ENCODE measurements around the gene COL4A5.
A peak's percentile ranks its signal among the peaks of the same experiment; 100 is the strongest.
"Not testable (repeated sequence)": the region's sequence is repeated elsewhere in the genome, so short reads cannot be mapped to it uniquely, and the experiment has no call there.

Gene COL4A5

DNA sequence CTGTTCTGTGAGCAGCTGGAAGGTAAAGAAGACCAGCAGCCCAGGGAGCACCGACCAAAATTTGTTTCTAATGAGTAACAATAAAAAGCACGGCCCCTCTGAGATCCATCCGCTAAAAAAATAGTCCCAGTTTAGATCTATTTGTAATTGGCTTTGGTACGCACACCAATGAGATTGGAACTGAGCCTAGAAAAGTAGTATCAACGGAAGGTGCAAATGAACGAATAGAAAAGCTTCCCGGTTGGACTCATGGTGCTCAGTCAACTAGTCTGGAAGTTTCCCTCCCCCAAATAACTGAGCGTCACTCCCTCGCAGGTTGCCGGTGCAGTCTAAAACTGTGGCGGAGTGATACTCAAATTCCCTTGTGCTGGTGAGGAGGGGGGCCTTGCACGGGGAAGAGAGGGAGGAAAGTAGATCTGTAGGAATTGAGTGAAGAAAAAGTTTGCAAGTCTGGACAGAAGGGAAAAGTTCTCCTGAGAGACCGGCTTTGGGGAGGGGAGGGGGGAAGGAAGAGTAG is at the start of gene COL4A5:
COL4A5 (plus strand) TSS at position 413 of the 517 bp plus-strand sequence. CDS start 288 bp downstream, outside the sequence.
- peak; percentile 90 for DNase-seq

DNA sequence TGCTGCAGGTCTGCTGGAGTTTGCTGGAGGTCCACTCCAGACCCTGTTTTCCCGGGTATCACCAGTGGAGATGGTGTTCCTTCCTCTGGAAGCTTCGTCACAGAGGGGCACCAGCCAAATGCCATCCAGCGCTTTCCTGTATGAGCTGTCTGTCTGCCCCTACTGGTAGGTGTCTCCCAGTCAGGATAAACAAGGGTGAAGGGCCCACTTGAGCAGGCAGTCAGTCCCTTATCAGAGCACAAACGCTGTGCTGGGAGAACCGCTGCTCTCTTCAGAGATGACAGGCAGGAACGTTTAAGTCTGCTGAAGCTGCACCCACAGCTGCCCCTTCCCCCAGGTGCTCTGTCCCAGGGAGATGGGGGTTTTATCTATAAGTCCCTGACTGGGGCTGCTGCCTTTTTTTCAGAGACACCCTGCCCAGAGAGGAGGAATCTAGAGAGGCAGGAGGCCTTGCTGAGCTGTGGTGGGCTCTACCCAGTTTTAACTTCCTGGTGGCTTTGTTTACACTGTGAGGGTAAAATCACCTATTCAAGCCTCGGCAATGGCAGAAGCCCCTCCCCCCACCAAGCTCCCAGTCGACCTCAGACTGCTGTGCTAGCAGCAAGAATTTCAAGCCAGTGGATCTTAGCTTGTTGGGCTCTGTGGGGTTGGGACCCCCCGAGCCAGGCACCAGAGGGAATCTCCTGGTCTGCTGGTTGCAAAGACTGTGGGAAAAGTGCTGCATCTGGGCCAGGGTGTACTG is 48.5 kb upstream of the COL4A5 start:
- not testable (repeated sequence) for DNase-seq

DNA sequence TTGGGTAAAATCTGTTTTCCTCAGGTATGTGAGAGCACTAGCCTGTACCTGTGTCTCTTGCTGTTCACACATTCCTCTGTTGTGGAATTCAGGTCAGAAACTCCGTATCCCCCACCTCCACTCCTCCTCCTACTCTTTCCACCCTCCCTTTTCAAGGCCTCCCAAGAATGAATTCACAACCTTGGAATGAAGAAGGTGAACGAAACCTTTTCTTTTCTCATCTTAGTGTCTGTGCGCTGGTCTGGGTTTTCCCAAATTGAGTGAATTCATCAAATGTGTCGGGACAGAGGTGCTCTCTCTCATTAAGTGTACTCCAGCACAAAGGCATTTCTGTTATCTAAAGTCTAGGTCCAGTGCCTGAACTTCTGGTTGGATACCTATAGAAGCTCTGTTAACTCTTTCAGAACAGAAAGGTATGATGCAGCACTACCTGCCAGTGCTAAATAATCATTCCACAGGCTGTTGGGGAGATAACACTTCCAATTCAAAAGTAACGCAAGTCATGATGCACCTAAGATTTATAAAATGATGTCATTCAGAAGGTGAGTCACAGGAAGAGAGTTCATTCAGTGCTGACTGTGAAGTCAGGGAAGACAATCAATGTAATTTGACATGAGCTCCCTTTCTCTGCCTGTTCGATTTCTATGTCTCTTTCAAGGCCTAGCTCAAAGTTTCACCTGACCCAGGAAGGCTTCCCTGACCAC is 43.3 kb upstream of the COL4A5 start:
- DNase-seq = peak; percentile 83

DNA sequence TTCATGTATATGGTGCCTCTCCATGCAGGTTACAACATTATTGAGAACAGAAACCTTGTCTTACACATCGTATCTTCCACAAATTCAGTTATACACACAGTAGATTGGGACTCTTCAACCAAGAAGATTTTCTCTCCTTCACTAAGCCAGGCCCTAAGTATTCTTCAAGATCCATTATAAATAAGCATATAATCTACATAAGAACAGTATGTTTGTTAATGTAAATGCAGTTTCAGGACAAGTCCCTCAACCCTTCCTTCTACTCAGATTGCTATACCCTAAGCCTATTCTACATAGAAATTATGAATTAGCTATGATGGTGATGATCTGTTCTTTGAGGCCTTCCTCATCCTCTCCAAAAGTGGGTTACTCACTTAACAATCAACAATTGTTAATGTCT is 42.7 kb upstream of the COL4A5 start:
- no peak for DNase-seq

DNA sequence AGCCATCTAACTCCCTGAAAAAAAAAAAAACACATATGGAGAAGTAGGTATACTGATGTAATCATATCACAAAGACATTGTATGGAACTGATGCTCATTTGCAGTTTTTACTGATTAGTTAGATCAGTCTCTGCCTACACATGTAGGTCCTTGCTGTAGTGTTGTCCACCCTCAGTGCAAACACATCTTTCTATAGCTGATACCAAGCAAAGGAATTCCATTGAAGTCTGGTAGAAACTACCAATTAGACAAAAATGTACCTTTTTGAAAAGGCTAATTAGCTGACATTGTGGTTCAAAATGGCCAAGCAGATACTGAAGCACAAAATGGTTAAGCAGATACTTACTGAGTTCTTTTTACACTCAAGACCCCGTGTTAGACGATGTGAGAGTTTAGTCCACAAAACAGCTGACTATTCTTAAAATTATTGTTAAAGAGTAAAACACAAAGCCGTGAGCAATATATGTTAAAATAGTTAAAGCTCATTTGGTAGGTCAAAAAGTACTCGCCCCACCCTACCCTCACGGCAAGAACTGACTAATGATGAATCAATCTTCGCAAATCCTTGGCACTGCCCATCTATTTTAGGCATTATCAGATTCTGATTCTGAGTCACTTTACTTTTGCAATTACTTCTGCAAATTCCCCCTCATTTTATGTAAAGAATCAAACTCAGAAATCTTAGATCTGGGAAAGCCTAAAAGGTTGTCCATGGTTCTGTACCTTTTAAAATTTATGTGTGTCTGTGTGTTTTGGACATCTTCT is 41.8 kb upstream of the COL4A5 start:
- DNase-seq = peak; percentile 62

DNA sequence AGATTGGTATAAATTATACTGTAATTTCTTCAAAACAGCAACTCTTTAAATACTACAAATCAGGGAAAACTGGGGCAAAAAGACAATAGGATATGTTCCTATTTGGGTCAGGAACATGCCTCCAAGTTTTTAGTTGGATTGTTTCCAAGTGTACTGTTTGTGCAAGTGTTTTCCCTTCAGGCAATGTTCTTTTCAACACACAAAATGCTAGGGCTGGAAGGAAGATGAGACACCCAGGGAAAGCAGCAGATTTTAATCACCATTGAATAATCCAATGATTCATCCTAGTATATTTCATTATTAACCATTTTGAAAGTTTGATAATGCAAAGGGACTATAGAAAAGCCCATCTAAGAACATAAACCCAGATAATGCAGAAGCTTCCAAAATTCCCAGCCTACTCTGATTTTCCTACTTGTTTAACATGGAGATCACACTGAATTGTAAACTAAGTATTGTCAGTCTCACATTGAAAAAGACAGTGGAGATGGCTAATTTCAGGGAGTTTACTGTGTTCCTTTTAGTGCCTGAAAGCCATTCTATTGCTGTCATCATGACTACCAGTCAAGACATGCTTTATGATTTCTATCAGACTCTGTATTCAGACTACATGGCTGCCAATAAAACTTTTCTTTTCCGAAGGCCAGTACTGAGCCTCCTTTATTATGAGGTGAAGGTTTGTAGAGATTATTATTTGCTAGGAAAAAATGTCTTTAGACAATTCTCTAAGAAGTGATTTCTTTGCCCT is 40.0 kb upstream of the COL4A5 start:
- peak; percentile 66 for DNase-seq

DNA sequence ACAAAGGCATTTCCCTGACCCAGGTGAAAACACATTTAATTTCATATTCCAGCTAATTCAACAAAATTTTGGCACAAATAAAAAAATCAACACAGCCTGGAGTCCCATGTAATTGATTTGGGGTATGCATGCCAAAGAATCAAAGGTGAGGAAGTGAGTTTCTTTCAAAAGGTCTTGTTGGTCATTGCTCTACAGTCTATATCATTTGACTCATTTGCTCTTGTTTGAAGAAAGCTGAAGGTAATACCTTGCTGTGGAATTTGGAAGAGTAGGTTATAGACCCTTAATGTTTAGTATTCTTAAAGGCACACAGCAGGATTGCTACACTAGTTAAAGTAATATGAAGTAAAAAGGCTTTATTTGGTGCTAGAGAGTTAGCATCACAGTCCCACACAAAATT is 26.9 kb upstream of the COL4A5 start:
- no peak for DNase-seq

DNA sequence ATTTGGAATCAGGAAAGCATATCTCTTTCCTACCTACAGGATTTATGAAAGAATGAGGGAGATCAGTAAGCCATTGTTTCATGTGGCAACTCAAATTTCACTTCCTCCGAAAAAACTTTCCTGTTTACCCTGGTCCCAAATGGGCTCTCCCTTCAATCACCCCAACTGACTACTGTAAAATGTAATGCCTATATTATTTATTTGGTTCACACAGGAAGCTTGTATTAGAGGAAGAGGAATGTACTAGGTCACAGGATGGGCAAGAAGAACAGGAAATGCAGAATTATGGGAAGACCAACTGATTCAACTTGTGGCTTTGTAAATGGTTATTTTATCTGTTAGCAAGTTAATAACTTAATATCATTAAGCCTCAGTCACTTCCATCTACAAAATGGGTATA is 24.5 kb upstream of the COL4A5 start:
- DNase-seq = no peak

DNA sequence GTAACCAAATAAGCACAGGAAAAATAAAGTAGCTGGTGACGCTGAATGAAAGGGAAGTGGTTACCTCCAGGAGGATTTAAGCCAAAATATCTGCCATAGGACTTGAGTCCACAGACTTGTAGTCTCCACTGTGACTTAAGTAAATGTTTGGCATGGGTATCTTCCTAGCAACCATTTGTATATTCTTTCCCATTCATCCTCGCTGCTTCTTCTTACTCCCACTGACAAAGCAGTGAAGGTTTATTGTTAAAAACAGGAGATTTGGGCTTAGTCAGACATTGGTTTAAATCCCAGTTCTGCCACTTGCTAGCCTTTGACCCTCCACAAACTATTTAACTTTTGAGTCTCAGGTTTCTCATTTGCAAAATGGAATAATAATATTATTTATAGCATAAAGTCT is 23.7 kb upstream of the COL4A5 start:
- DNase-seq = no peak

DNA sequence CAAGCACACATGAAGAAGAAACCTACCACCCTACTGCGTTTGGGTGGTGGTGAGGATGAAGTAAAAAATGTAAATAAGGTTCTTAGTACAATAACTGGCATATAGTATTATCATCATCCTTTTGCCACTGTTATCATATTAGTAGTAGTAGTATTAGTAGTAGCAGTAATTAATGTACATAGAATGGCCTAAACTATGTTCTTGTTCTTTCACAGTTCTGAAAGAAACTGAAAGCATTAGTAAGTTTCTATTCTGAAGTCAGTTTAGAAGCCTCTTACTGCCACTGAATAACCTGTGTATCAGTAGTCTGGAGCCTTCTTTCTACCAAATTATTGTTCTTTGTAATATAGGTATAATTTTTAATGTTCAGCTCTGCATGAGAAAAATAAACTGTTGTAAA is 22.4 kb upstream of the COL4A5 start:
- DNase-seq = no peak

DNA sequence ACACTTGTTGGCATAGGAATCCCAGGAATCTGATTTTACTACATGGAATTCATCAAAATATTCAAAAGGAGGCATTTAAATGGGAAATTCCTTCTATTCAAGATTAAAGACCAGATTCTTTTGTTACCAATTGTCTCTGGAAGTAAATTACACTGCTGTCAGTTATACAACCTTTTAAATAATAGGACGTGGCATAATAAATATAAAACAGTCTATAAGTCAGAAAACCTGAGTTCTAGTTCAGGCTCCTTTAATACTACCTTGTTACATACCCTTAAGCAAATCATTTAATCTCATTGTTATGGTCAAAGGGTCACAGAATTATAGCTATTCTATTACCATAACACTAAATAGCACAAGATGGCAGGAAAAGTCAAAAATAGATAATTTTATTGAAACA is 20.2 kb upstream of the COL4A5 start:
- no peak for DNase-seq

DNA sequence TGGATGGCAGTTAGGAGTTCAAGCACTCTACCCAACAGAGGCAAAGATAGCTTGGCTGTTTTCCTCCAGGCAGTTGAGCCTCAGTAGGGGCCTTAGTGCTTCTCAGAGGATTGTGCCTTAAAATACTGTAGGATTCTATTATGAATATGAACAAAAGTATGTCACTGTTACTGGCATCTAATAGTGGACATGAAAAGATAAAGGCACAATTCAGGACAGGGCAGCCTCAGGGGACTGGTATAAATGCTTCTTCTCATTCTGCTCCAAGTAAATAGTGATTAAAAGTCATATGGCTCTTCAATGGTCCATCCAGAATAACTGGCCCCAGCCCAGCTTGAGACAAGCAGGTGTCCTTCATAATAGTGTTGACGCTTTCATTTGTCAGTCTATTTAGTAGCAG is 19.2 kb upstream of the COL4A5 start:
- no peak for DNase-seq

DNA sequence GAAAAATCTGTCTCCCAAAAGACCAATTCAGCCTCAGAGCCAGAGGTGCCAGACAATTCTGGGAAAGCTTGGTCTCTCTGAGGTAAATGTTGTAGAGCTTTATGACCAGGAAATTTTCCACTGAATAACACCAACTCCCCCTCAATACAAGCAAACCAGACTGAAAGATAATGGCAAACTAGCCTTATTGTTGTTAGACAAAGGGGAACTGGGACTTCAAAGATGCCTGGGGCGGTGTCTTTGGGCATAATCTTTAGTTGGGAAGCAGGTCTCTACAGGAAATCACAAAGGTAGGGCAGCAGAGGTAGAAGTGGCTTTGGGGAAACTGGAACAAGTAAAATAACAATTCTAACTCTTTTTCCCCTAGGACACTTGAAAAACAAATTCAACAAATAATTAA is 13.4 kb upstream of the COL4A5 start:
- no peak for DNase-seq

DNA sequence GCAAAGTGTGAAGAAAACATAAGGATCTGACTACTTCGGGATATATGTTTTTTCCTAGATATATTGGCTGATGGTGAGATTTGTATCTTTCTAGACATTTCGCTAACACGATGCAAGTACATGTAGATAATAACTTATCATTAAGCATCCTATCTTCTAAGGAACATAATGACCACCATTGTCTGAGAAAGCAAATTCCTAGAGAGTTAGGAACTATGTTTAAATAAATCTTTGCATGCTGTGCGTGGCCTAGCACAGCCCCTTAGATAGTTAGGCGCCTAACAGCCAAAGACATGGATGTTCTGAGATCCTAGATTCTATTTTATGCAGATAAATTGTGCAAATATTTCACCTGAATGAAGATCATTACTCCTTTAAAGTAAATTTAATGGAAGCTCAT is 4.4 kb upstream of the COL4A5 start:
- no peak for DNase-seq

DNA sequence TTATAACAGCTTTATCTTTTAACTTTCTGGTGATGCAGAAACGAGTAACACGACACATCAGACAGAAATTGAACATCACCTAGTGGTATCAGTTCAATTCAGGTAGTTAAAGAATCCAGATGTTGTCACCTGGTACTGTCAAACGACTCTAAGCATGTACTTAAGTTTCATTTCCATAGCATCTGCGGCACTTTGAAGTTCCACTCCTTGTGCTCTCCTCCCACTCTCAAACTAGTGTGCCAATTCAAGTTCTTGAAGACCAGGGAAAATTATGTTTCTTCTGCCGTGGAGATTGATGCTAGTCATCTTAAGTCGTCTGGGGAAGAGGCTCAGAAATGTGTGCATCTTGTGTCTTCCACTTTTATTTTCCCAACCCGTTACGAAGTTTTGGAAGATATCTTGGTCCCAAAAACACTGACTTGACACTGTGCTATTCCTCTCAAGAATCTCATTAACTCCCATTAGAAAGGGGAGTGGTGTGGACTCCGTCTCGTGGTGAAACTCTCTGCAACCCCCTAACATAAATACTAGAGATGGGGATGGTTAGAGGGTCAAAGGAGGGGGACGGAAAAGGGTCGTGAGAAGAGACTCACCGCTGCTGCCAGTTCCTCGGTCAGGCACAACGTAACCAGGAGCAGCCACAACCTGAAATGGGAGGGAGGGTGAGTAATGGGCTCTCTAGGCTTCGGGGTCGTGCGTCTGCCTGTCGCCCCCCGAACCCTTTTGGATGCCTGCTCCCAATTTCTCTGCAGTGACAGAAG is 2.1 kb upstream of the COL4A5 start:
- no peak for DNase-seq

DNA sequence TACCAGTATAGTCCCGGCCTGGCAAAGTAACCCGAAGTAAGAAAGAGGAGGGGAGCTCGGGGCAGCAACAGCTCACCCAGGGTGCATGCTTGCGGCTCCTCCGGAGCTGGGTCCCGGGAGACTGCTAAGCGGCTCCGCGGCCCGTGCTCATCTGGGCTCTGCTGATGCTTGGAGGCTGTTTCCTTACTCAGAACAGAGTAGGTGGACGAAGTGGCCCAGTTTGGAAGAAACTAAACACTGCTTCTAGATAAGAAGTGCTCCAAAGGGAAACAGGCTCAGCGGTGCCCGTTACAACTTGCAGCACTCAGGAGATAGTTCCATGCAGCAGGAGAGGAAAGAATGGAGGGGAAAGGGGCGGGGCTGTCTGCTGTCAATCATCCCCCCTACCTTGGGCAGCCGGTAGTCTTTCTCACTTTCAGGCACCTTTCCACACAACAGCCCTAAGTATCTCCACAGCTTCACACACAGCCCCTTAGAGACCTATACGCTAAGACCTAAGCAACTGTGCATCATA is 1.5 kb upstream of the COL4A5 start, which contains the start of gene COL4A6:
COL4A6 (minus strand) TSS at position 313 of the 514 bp plus-strand sequence; CDS start at position 87, 226 bp downstream.
- no peak for DNase-seq

DNA sequence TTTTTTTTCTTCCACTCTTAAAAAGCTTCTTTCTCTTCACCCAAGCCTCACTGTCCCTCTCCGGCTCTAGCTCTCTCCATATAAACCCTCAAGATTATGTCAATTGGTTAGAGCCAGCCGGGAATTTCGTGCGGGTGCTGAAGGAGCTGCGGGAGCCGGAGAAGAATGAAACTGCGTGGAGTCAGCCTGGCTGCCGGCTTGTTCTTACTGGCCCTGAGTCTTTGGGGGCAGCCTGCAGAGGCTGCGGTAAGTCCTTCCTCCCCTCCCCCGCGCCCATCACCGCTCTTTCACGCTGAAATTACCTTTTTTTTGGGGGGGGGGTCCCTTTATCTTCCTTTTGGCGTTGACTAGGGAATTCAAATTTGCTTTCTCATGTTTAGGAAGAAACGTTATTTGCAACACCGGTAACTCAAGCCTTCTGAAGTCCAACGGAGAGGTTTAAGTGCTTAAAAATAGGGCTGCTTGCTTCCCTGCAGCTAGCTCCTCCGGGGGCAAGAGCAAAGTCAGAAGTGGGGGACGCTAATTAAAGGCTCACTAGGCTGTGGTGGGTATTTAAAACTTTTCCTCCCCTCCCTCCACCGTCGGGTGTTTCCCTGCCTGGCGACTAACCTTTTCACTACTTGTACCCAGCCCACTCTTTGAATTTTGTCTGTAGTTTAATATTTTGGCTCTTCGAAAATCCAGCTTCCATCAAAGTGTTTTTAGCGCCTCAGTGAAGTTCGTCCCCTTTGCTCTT is 491 bp downstream of the COL4A5 start:
- DNase-seq = no peak

DNA sequence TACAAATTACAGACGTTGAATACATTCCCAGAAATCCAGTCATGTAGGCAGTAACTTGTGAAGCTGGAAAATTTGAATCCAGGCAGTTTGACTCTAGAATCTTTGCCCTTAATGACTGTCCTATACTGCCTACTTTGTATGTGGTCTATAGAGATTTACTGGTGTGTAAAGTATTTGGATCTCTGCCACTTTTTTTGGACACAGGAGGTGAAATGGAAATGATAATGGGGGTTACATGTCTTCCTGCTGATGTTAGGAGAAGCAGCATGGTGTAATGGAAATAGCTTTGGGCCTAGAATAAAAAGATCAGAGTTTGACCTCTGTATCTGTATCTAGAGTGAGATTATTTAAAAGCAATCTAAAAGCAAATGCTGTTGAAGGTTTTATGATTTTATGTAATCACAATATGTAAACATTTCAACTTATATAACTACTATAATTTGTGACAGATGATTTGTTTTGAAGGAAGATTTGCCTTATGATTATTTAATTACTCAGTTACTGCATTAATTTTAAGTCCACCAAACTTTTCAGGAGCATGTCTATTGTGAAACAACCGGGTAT is 3.3 kb downstream of the COL4A5 start:
- DNase-seq = peak; percentile 16

DNA sequence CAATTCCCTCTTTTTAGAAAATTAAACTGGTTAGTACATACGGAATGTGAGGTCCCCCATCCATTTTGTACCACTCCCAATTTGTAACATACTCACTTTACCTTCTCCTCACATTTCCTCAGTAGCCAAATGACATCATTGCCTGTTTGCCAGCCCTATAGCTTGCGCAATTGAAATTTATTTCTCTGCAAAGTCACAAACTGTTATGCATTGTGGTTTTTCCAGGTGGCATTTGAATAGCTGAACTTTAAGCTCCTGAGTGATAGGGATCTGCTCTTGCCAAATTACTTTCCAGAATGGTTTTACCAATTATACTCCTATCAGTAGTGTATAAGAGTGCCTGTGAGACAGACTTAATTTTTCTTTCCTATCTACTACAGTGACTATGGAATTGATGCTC is 7.7 kb downstream of the COL4A5 start:
- DNase-seq = peak; percentile 29

DNA sequence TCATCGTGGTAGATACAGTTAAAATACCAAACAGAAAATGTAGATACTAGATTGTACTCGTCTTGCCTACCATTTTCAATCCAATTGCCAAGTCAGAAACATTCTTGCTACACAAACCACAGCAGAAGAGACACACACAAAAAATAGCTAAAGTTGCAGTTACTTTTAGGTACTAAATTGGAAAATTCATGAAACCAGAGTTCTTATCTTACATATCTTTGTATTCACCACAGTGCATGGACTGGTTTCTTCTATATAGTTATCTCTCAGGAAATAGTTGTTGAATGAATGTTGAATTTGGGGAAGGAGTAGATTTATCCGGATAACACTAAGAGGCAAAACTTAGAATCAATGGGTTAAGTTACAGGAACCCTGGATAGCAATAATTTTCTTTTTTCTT is 14.2 kb downstream of the COL4A5 start:
- no peak for DNase-seq
